VCaP (cell line): ENCODE results near the gene KCNN2.

Experiments
- H3K27ac ChIP-seq: fragments of 450-650 bp; 2 replicates; pipeline ENCODE4 v1.5.1; 2017
- CTCF ChIP-seq: fragments of 450-650 bp; conservative IDR thresholded peaks from 2 replicates; pipeline ENCODE4 v1.5.1; 2017; ENCODE audit warnings: mild to moderate bottlenecking, moderate library complexity

Gene KCNN2

DNA sequence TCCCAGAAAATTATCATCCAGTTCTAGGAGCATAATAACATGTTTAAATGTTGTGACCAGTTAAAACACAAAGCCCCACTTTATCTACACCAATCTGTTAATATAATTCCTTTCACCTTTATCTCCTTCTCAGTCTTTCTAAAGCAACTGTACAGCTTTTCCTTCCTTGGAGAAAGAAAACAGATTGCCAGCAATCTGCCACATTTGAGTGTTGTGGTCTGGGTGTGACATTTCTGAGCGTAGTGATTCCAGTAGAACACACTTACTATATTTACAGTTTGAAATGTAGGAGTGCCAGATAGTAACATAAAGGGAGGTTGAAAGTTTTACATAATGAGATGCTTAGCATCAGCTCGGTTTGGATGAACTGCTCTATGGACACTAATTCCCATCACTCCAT lies 76.1 kb downstream of the KCNN2 start:
- TF ChIP-seq CTCF: no peak

DNA sequence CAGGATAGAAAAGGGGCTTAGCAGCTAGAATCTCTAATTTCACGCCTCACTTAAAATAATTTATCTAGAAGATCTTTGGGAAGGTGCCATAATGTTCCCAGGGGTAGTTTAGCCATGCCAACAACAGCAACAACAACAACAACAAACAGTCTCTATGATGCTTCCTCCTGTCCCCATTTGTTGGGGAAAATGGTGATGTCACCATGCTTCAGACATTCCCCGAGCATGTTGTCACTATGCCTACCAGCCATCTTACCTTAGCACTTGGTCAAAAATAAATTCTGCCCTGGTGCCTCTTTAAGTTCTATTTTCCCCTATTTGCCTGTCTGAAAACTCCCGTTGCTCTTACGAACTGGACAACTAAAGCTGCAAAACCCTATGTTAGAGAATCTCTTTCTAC lies 76.6 kb downstream of the KCNN2 start:
- no peak for TF ChIP-seq CTCF

More for the DNA sequence above, 76.1 kb downstream of the KCNN2 start:
- no peak overlapping the region for H3K27ac ChIP-seq

DNA sequence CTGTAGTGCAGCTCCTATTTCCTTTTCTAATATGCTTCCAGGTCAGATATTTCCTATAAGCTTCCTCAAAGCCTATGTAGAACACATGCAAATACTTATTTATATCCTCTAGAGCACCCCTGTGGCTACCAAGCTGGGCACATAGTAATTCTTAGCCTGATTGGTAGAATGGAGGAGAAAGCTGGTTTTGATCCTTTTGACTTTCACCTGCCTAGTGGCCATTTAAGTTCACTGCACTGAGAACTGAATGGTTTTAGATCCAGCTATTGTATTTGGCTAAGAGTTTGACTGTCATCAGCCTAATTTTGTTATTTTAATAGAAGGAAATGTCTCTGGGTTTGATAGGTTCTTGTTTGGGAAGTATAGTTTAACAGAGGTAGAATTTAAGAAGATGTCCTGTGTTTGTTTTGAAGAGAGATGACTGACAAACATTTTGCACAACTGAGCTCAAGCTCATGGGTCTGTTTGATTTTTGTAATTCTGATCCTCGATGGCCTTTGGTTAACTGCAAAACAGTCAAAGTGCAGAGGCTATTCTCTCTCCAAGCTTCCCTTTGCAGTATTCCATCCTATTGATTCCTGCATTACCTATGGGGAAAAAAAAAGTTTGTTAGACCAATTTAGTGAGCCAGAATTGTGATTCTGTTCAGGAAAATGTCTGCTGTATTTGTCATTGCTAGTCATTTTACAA lies 85.4 kb downstream of the KCNN2 start:
- peak overlapping the region; percentile 59 for H3K27ac ChIP-seq
- TF ChIP-seq CTCF: peak; percentile 55; the same call in 1 of the 2 replicates

More for the DNA sequence above, 76.6 kb downstream of the KCNN2 start:
- no peak overlapping the region for H3K27ac ChIP-seq

DNA sequence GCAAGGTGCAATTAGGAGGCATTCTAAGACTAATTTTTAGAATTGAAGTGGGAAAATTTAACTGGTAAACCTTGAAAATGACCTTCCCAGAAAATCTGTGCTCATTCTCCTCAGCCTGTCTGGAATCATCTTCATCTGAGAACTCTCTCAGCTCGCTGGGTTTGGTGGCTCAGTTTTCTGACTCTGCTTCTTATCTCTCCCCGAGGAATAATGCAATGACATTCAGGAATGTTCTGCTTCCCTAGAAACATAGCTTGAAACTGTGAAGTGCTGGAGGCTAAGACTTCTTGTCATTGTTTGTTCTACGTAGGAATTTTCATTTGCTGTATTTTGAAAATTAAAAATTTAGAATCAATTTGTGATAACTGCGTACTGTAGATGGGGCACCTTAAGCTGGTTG lies 86.6 kb downstream of the KCNN2 start:
- peak overlapping the region; percentile 59 for H3K27ac ChIP-seq
- TF ChIP-seq CTCF: no peak

- H3K27ac ChIP-seq: peak overlapping the region; percentile 59
- TF ChIP-seq CTCF: peak; percentile 94
These were observed 88.1 kb downstream of the KCNN2 start for GRCh38 chr5:114449860-114450421.

- no peak for TF ChIP-seq CTCF
- peak overlapping the region; percentile 59 for H3K27ac ChIP-seq
These were observed 88.6 kb downstream of the KCNN2 start for GRCh38 chr5:114450437-114450836.

GRCh38 chr5:114458726-114459125 lies 96.9 kb downstream of the KCNN2 start:
- TF ChIP-seq CTCF: no peak
- no peak overlapping the region for H3K27ac ChIP-seq
